Activated T-cell treated with anti-CD3 and anti-CD28 coated beads for 24 hours (primary cell): ENCODE results near the gene IFIT5.
"Not testable (repeated sequence)": the region's sequence is repeated elsewhere in the genome, so short reads cannot be mapped to it uniquely, and the experiment has no call there.

Experiments
- DNase-seq: peaks from one replicate; pipeline ENCODE4 v3.0.0-alpha.2; 2020; ENCODE audit warnings: low read depth

IFIT5 gene, protein sequence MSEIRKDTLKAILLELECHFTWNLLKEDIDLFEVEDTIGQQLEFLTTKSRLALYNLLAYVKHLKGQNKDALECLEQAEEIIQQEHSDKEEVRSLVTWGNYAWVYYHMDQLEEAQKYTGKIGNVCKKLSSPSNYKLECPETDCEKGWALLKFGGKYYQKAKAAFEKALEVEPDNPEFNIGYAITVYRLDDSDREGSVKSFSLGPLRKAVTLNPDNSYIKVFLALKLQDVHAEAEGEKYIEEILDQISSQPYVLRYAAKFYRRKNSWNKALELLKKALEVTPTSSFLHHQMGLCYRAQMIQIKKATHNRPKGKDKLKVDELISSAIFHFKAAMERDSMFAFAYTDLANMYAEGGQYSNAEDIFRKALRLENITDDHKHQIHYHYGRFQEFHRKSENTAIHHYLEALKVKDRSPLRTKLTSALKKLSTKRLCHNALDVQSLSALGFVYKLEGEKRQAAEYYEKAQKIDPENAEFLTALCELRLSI

DNA sequence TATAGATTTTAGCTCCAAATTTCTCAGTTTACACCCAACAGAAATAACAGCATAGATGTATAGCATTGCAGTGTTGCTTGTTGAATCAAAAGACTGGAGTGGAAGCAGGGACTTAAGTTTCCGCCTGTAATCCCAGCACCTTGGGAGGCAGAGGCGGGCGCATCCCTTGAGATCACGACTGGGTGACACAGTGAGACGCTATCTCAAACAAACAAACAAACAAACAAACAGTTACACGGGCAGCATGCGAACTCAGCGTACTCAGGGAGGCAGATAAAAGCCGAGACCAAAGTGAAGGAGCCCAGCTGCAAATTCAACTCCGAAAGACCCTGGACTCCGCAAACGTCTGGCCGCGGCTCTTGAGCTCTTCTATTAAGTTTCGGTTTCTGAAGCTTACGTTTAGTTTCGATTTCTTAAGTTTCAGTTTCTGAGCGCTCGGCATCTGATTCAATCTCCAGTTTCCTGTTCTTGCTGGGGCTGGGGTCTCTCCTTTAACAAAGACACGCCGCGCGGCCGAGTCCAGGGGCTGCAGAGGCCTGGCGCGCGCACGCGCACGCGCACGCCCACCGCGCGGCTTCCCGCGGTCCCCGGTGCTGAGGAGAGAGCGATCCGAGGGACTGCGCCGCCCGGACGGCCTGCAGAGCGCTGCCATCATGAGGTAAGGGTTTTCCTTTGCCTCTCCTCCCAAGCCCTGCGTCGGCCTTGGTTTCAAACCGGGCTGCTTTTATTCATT lies at the start of gene IFIT5:
IFIT5 (plus strand) TSS at position 423 of the 733 bp plus-strand sequence; CDS start at position 654, 231 bp downstream.
- peak; percentile 38 for DNase-seq

DNA sequence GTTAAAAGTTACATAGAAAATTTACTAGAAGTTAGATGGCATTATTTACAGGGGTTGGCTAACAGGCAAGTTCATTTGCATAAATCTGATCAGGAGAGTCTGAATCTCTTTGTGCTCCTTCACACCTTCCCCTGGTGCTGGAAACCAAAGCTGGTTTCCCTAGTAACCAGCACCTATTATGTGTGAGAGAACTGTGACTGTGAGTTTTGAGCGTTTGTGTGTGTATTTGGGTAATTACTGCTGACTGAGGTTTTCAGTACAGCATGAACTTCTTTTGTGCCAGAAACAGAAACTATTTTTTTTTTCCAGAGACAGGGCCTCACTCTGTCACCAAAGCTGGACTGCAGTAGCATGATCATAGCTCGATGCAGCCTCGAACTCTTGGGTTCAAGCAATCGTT lies 46.8 kb upstream of the IFIT5 start:
- no peak for DNase-seq

DNA sequence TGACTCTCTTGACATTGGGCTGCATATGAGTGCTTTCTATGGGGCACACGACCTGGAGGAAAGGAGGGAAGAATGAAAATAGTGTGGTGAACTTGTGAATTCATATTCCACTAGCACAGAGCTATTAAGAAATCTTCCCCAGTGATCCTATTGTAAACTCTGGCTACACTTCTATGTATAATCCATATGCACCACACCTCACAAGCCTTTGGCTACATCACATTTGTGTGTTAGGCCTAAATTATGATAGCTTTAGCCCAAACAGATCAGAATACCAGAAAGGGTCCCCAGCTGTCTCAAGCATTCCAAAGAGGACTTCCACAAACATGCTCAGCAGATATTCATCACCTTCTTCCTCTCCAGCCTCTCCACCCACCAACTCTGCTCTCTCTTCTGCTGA lies 46.2 kb upstream of the IFIT5 start:
- DNase-seq = no peak

DNA sequence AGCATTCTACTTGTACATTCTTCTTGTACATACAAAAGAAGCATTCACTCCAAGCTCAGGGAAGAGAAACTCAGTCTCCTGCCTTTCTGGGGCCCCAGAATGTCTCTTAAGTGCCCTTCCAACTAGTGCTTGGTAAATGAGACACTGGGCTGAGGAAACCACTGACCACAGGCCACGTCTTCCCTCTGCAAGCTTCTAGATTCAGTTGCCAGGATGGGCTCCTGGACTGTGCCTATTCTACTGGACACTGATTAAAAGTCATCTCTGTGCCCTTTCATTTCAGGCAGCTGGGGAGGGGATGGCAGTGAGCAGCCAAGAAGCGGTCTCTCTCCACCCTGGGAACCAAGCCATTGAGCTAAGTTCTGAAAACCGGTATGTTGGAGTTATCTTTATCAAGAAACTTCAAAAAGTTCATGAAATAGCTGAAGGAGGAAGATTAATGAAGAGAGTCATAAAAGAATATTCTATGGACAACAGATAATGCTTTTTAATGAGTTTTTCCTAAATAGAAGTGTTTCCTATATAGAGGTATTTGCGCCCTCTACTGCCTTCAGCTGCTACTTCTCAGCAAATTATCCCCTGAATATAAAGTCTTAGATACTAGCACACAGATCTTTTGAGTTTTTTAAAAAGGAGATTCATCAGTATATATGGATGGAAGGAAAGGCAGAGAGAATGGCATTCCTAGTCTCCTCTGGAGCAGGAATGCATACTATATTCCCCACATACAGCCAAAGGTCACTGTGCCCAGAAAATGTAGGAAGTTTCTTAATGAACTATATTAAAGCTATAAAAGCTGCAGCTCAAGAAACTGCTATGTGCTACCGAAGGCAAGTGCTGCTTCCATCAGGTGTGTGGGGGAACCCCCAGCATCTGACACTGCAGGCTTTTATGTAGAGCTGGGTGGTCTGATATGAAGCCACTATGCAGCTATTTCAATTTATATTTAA lies 44.9 kb upstream of the IFIT5 start:
- no peak for DNase-seq

DNA sequence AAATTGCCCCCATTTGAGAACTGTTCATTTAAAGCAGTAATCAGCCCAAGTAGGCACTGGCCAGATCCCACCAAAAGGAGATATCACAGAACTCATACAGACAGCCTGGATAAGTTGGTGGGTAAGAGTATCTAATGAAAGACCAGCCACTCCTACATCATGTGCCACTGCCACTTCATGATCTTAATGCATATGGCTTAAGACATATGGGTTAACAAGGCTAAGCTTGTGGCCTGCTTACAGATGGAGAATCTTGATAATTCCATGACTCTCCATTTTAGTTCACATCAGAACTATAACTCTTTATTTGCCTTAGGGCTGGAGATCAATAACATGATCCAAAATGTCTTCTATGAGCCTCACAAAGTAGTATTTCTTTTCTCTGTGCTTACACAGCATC lies 43.3 kb upstream of the IFIT5 start:
- no peak for DNase-seq

DNA sequence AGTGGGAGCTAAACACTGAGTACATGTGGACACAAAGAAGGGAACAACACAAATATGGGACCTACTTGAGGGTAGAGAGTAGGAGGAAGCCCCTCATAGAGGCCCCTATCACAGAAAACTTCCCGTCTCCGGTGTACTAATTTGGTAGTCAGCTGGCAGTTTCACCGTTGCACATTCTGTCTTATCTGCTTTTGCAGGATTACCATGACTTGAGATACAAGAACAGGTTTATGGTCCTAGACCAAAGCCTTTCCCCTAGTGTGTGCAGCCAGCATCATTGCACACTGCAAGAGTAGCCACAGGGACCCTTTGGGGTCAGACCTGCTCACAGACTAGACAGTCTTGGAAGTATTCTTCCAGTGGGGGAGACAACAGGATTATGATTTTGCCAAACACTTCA lies 42.4 kb upstream of the IFIT5 start:
- DNase-seq = no peak

DNA sequence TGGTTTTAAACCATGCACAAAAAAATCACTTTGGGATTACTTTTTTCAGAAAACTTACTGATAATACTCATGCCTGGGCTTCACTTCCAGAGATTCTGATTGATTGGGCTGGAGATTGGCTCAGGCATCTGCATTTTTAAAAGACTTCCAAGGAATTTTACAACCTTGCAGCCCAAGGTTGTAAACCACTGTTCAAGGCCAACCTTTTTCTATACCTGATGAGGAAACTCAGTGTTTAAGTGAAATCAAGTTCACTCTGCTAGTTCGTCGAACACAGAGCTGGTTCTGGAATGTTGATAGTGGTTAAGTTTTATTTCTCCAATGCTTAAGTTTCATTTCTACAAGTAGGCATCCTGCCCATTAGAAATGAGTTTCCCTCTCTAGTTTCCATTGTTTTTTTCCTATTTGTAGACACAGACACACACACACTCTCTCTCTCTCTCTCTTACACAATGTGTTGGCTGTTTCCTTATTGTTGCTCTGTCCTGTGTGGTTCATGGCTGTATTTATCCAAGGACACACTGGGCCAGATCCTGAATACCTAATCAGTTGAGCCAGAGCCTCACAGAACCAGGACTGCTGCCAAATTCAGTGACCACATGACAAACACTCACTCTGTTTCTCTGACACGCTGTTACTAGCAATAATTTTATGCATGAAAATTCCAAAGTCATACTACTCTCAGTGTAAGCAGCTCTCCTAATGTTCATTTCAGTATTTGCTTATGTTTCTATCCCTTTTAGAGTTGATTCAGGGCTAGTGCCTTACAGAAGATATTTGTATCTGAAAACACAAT lies 40.3 kb upstream of the IFIT5 start:
- no peak for DNase-seq

DNA sequence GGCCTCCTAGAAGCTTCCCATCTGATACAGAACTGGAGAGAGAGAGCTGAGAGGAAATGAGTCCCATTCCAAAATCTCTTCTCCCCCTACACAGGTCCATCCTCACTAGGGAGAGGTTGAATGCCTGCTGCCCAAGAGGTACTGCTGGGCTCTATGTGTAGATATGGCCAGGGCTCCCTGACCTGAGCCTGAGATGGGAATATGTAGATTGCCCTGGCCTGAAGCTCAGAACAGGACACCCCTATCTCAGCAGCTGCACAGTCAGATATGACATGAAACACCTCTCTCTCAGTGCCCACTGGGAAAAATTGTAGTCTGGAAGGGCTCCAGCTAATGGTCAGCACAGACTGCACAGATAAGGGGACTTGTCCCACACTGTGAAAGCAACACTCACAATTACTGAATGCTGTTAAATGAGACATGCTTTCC lies 39.6 kb upstream of the IFIT5 start:
- DNase-seq = no peak

DNA sequence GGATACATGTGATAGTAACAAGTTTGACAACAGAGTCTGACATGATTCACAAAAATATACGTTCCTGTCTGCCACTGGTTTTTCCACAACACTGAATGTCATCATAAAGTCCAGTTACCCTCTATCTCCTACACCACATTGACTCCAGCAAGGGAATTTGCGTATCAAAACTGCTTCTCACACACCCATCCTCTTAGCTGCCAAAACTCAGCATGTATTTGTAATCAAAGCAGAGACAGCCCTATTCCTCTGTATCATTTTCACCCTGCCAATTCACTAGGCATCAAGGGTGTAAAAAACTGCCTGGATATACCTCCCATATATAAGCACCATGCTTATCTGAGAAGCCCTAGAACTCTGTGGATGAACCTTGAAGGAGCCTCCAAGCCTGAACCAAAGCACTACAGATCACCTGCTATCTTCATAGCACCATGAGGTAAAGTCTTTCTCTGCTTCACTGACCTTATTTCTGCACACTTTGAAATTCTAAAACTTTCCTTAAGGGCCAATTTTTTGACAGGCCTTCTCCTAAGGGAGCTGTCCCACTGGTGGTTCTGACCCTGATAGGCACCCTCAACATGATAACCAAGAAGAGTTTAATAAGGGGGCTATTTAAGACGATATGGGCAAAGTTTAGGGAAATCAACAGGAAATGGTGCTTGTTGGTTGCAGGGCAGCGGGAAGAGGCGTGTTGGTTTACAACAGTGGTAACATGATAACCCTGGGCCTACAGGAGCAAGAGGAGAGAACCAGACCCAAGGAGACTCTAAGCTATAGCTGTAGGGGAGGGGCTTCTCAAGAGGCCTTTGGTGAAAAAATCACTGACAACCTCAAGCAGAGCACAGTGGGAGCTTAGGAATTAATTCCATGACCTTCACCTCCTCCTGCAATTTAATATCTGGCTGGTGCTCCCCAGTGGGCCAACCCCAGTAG lies 36.4 kb upstream of the IFIT5 start, which contains the start of gene IFIT1B:
IFIT1B (plus strand) TSS at position 352 of the 933 bp plus-strand sequence; CDS start at position 432, 80 bp downstream.
- DNase-seq = no peak

DNA sequence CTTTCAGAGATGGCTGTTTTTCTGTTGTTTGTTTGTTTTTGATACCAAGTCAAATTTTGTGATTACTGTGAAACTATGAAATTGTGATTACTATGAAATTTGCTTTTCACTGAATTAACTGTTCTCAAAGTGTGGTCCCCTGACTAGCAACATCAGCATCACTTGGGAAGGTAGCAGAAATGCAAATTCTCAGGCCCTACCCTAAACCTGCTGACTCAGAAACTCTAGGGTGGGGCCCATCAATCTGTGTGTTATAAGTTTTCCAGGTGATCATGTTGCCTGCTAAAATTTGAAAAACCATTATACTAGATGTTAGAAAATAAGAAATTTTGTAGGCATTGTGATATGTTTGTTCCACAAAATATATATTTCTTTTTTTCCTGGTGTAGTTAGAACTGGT lies 35.3 kb upstream of the IFIT5 start:
- DNase-seq = no peak

DNA sequence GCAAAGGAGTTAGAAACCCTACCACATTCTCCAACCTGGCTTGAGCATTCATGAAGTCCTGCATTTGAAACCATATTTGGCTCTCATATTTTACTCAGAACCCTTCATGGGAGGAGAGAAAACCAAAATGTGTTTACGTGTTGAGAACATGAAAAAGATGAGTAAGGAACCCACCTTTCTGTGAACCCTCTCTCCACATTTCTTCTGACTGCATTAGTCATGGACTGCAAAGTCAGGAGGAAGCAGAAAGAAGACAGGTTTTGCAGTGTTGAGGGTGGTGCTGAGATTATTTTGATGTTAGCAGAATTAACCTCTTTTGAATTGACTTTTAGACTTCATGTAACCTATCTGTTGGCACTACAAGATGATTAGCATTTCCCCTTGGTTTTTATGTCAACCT lies 31.6 kb upstream of the IFIT5 start:
- DNase-seq = no peak

DNA sequence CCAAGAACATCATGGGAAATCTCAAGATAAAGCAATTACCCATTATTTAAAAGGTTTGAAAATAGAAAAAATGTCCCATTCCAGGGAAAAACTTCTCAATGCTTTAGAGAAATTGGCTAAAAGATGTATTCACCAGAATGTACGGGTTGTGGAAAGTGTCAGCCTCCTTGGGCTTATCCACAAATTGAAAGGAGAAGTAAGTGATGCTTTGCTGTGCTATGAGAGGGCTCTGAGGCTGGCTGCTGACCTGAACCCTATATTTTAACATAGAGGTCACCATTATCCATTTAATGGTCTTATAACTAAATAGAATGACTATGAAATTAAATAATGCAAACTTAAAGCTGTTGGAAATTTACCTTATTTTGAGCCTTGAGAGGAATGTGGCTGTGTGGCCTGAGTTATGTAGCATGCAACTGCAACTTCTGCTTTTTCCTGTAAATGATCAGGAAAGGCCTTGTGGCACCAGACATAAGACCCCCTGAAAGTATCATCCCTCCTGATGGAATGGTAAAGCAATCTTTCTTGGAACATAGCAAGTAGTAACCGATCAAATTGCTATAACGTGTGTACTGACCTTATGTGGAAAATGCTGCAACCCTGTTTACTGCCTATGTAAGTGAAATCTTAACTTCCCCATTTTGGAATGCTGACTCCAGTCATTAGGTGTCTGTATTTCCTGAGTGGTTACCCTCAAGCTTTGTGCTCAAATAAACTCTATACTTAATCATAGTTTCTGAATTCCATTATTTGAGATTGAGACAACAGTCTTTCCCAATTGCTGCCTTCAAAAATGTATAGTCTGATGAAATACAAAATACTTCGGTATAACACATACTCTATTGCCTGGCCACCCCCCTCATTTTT lies 29.7 kb upstream of the IFIT5 start:
- no peak for DNase-seq

DNA sequence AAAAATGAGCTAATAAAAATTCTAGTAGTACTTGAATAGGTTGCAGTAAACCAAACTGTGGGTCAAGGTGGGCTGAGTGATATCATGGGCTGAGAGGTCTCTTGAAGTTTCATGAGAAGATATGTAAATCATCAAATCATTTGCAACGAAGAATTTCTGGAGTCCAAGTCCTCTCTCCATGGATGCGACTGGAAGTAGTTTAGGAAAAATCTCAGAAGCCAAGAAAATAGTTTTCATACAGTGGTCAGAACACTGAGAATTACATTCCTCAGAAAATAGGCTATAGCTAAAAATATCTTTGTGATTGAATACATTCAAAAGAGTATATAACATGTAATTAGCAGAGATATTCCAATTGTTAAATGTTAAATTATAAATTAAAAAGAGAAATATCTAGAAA lies 25.6 kb upstream of the IFIT5 start:
- no peak for DNase-seq

DNA sequence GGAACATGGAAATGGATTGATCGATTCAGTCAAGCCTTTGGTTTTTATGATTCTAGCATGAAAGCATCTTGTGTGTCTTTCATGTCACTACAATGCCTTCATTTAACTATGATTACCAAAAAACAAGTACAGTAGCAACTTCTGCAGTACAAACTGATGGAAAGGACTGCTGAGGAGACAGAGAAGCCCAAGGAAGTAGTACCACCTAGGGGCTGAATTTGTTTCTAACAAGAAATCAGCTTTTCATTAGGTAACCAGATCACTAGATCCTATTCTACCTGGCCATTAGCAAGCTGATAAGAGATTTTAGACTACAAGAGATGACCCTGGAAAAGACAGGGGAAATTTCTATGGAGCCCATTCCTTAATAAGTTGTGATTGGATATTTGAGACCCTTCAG lies 25.1 kb upstream of the IFIT5 start:
- DNase-seq = no peak

DNA sequence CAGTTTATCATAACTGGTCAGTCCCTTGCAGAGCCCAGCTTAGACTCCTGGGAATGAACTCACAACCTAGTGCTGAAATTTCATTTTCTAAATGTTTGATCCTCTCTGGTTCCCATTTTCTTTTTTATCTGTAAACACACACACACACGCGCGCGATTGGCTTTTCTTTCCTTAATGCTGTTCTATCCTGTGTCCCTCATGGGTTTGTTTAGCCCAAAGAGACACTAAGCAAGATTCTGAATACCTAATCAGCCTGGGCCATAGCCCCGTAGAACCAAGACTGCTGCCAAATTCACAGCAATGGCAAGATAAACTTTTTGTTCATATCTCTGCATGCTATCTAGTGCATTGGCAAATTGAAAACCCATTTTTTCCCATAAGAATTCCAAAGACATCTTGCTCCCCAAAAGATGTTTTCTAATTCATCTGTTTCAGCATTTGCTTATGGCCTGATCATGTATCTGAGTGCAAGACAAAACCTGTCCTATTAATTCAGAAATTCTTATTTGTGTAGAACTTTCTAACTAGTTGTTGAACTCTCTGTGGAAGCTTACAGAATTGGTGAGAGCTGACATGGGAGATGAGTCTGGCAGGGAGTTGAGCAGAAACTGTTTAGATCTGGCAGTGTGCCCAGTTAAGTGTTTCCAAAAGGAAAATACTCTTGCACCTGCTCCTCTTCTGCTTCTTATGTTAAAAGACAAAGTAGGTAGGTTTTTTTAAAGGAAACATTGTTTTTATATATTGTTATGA lies 23.7 kb upstream of the IFIT5 start:
- DNase-seq = no peak

DNA sequence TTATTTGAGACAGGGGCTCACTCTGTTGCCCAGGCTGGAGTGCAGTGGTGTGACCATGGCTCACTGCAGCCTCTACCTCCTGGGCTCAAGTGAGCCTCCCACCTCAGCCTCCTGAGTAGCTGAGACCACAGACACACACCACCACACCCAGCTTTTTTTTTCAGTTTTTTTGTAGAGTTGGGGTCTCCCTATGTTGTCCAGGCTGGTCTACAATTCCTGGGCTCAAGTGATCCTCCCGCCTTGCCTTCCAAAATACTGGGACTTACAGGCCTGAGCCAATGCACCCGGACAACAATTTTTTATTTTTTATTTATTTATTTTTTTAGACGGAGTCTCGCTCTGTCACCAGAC lies 23.2 kb upstream of the IFIT5 start:
- DNase-seq = not testable (repeated sequence)

DNA sequence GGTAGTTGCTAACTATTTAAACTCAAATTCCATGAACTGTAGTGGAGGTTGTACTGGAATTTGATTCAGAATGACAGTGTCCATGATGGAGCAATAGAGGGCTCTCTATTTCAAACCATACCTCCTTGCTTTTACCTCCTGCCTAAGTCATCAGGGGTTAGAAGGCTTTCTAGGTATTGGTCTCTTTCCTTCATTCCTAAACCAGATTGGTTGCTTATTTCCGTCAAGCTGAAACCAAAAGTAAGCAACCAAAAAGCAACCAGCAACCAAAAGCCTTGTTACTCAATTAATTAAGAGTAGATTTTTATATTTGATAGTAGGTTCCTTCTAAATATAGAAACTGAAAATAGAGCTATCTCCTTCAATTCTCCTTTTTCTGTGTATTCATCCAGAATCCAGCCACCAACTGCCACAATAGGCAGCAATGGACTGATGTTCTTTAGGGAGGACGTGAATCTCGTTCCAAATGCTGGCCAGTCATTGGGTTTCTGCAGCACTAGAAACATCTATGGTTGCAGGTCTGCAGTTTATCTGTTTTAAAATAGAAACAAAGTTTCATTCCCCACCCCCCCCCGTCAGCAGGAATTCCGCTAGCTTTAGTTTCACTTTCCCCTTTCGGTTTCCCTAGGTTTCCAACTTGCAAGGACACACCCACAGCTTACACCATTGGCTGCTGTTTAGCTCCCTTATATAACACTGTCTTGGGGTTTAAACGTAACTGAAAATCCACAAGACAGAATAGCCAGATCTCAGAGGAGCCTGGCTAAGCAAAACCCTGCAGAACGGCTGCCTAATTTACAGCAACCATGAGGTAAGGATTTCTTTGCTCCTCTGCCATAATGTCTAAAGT lies 22.2 kb upstream of the IFIT5 start, which contains the start of gene IFIT1:
IFIT1 (plus strand) TSS at position 717 of the 850 bp plus-strand sequence; CDS start at position 807, 90 bp downstream.
- DNase-seq = peak; percentile 16
